Natural killer cell (primary cell): ENCODE data around the gene AP5M1. TPM values are rescaled to one million over a fixed set of nuclear protein-coding genes. Genes with fewer than 3 reads are reported as not detected.
"Not testable (repeated sequence)": the region's sequence is repeated elsewhere in the genome, so short reads cannot be mapped to it uniquely, and the experiment has no call there.

Experiments used
- ATAC-seq, 3 donors: fragments of 150-1000 bp in 2 of 3; fragments of 200-7000 bp in 1 of 3; cut with Tn5 transposase; 1 replicate in 1 of 3; 2 replicates in 2 of 3; pipeline ENCODE4 v1.10.0; 2021; ENCODE audit warnings: mild to moderate bottlenecking in 2 of 3, moderate library complexity in 2 of 3
- DNase-seq, 2 donors: peaks; one replicate each; pipeline versions ENCODE4 v3.0.0 to v3.0.0-alpha.2; 2013 to 2021; ENCODE audit warnings: mixed read lengths in 1 of 2
- H3K27ac ChIP-seq: one replicate; pipeline ENCODE4 v1.5.1; 2013; ENCODE audit warnings: mild to moderate bottlenecking, low read length
- H3K27me3 ChIP-seq: one replicate; pipeline ENCODE4 v1.6.1; 2013; ENCODE audit warnings: low read length; ENCODE audit not compliant: control insufficient read depth, insufficient read depth
- H3K36me3 ChIP-seq: one replicate; pipeline ENCODE4 v1.6.1; 2013; ENCODE audit warnings: low read length; ENCODE audit not compliant: control insufficient read depth, insufficient read depth
- H3K4me1 ChIP-seq: one replicate; pipeline ENCODE4 v1.6.1; 2013; ENCODE audit warnings: low read length; ENCODE audit not compliant: control insufficient read depth, insufficient read depth
- H3K4me3 ChIP-seq: one replicate; pipeline ENCODE4 v1.5.1; 2013; ENCODE audit warnings: low read length
- H3K9me3 ChIP-seq: one replicate; pipeline ENCODE4 v1.6.1; 2013; ENCODE audit warnings: low read length; ENCODE audit not compliant: control insufficient read depth, insufficient read depth
- H3K27ac Mint-ChIP-seq, 2 donors: one replicate each; pipeline ENCODE4 v1.8.0; 2022; ENCODE audit warnings: mild to moderate bottlenecking in 2 of 2, mixed read lengths in 2 of 2, moderate library complexity in 1 of 2
- H3K27me3 Mint-ChIP-seq, 2 donors: one replicate each; pipeline ENCODE4 v1.8.0; 2022; ENCODE audit warnings: low read depth in 2 of 2, mixed read lengths in 2 of 2
- H3K36me3 Mint-ChIP-seq: one replicate; pipeline ENCODE4 v1.8.0; 2022; ENCODE audit warnings: mixed read lengths
- H3K4me1 Mint-ChIP-seq, 2 donors: one replicate each; pipeline ENCODE4 v1.8.0; 2022; ENCODE audit warnings: mixed read lengths in 2 of 2
- H3K4me3 Mint-ChIP-seq: one replicate; pipeline ENCODE4 v1.8.0; 2022; ENCODE audit warnings: mild to moderate bottlenecking, moderate library complexity, mixed read lengths
- H3K9me3 Mint-ChIP-seq, 2 donors: one replicate each; pipeline ENCODE4 v1.8.0; 2022; ENCODE audit warnings: mixed read lengths in 2 of 2
- WGBS: methylation state at CpG from one replicate; pipeline ENCODE4 v1.1.7; 2013; ENCODE audit warnings: missing lambda C conversion rate; ENCODE audit not compliant: insufficient coverage; 5-methylcytosine and 5-hydroxymethylcytosine counted together
- intact Hi-C: fragments of 100-400 bp; cut with micrococcal nuclease; formaldehyde crosslinking; loops from one replicate; pipeline ENCODE4 v1.14.2; 2022
- total RNA-seq, 4 donors: library from RNA; stranded (reverse); fragments of 120-200 nt in 1 of 4; gene quantifications; one replicate each; pipeline versions ENCODE4 v1.2.3 to v1.2.4, GENCODE V29; 2013 to 2022
- TF ChIP-seq, protein P1 (sequence below): fragments of 200-600 bp; IDR thresholded peaks from one replicate; pipeline ENCODE4 v1.8.0; 2022; ENCODE audit warnings: antibody characterized with exemption

AP5M1 gene
- total RNA-seq, 3 donors from 2014 or later (not counting 1 experiment from before 2014, with no cell fraction given) = 46.3 to 64.2 (median 48.8) TPM

DNA sequence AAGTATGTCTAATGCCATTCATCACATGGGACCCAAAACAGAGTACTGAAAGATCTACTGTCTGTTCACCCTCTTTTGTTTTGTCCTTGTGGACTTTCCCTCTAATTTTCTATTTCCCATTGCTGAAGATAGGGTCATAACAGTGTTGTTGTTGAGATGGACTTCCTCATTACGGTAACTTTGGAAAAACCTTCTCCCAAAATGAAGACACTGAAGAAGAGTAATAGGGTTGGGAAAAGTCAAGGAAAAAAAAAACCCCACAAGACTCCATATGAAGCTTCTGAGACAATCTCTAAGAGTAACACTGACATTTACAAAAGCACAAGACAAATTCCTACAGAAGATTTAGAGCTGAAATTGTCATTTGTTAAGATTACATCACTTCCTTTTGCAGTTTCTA is 36.8 kb upstream of the AP5M1 start:
- Histone ChIP-seq H3K9me3 (no peaks in the 10 kb centered on the region), H3K4me1 (no peaks in the 10 kb centered on the region), H3K27me3 (no peaks in the 10 kb centered on the region), H3K27ac (no peak overlapping the region), H3K36me3 (peaks cover 33% of the 10 kb centered on the region), H3K4me3 (no peak overlapping the region)
- peaks cover 2% of the 10 kb centered on the region in 2 donors for H3K9me3 Mint-ChIP-seq
- H3K4me3 Mint-ChIP-seq = no peak overlapping the region
- DNase-seq (no peak), ATAC-seq (no peak)
- H3K27ac Mint-ChIP-seq = no peak overlapping the region
- no peaks in the 10 kb centered on the region for H3K27me3 Mint-ChIP-seq
- peaks cover 10% of the 10 kb centered on the region for H3K36me3 Mint-ChIP-seq
- TF ChIP-seq, protein P1, sequence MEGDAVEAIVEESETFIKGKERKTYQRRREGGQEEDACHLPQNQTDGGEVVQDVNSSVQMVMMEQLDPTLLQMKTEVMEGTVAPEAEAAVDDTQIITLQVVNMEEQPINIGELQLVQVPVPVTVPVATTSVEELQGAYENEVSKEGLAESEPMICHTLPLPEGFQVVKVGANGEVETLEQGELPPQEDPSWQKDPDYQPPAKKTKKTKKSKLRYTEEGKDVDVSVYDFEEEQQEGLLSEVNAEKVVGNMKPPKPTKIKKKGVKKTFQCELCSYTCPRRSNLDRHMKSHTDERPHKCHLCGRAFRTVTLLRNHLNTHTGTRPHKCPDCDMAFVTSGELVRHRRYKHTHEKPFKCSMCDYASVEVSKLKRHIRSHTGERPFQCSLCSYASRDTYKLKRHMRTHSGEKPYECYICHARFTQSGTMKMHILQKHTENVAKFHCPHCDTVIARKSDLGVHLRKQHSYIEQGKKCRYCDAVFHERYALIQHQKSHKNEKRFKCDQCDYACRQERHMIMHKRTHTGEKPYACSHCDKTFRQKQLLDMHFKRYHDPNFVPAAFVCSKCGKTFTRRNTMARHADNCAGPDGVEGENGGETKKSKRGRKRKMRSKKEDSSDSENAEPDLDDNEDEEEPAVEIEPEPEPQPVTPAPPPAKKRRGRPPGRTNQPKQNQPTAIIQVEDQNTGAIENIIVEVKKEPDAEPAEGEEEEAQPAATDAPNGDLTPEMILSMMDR = no peak
- no CpG with 5 or more reads among the region's 1 CpG for WGBS
- intact Hi-C loops = no loop called here
- H3K4me1 Mint-ChIP-seq = no peaks in the 10 kb centered on the region

DNA sequence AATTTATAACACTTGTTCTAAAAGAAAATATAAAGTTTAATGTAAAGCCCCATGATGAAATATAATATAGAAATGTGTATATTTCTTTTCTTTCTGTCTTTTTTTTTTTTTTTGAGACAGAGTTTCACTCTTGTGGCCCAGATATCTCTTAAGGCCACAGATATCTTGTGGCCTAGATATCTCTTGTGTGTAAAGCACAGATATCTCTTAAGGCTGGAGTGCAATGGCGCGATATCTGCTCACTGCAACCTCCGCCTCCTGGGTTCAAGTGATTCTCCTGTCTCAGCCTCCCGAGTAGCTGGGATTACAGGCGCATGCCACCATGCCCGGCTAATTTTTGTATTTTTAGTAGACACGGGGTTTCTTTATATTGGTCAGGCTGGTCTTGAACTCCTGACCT is 28.7 kb upstream of the AP5M1 start:
- H3K4me3 Mint-ChIP-seq, DNase-seq, H3K4me3 ChIP-seq, H3K27me3 ChIP-seq, H3K36me3 ChIP-seq, H3K9me3 Mint-ChIP-seq, H3K27ac Mint-ChIP-seq, H3K27ac ChIP-seq, H3K36me3 Mint-ChIP-seq, H3K4me1 ChIP-seq, H3K9me3 ChIP-seq, intact Hi-C loops, ATAC-seq, H3K27me3 Mint-ChIP-seq, H3K4me1 Mint-ChIP-seq: not testable (repeated sequence)
- WGBS = 95% methylated on average over 7 of the region's 7 CpGs

- ATAC-seq = no peak
- Mint-ChIP-seq H3K27me3 (no peaks in the 10 kb centered on the region), H3K4me3 (no peak overlapping the region), H3K9me3 (no peaks in the 10 kb centered on the region), H3K27ac (no peak overlapping the region), H3K36me3 (no peaks in the 10 kb centered on the region), H3K4me1 (peaks cover 0 to 5% of the 10 kb centered on the region in 2 donors)
- TF ChIP-seq, protein P1 = no peak
- Histone ChIP-seq H3K9me3 (no peaks in the 10 kb centered on the region), H3K4me3 (no peak overlapping the region), H3K4me1 (no peaks in the 10 kb centered on the region), H3K36me3 (peaks cover 19% of the 10 kb centered on the region), H3K27ac (no peak overlapping the region), H3K27me3 (no peaks in the 10 kb centered on the region)
- intact Hi-C loops = no loop called here
- no peak for DNase-seq
Measured at GRCh38 chr14:57243320-57243719, 25.5 kb upstream of the AP5M1 start.

DNA sequence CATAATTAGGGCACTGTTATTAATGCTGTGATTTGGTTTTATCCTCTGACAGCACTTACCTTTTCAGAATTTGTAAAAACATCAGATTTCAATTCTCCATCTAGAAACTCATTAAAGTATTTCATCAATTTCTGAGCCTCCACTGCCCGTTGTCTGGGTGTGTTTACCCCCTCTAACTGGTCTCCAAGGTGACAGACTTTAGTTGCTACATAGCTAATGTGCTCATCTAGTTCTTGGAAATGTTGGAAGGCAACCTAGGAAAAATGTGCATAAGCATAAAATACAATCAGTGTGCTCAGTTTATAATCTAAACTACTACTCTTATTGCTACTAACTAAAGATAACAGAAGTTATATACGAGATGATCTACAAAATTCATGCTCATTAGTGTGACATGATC is 24.7 kb upstream of the AP5M1 start:
- Histone ChIP-seq H3K27me3 (no peaks in the 10 kb centered on the region), H3K36me3 (peaks cover 16% of the 10 kb centered on the region), H3K4me1 (no peaks in the 10 kb centered on the region), H3K4me3 (no peak overlapping the region), H3K9me3 (no peaks in the 10 kb centered on the region), H3K27ac (no peak overlapping the region)
- Mint-ChIP-seq H3K27me3 (no peaks in the 10 kb centered on the region), H3K27ac (no peak overlapping the region), H3K4me3 (no peak overlapping the region), H3K36me3 (no peaks in the 10 kb centered on the region), H3K9me3 (no peaks in the 10 kb centered on the region), H3K4me1 (peaks cover 5 to 7% of the 10 kb centered on the region in 2 donors)
- WGBS = 100% methylated on average over 1 of the region's 2 CpGs
- ATAC-seq = no peak
- TF ChIP-seq, protein P1 = no peak
- intact Hi-C loops = no loop called here
- no peak for DNase-seq
